CD4-positive, alpha-beta T cell (primary cell): ENCODE measurements around the gene ABCB9. TPM values are rescaled to one million over a fixed set of nuclear protein-coding genes. Genes with fewer than 3 reads are reported as not detected.

Experiments
- ATAC-seq: fragments of 200-7000 bp; cut with Tn5 transposase; one replicate; pipeline ENCODE4 v1.10.0; 2022; ENCODE audit warnings: mild to moderate bottlenecking; ENCODE audit not compliant: poor library complexity
- CTCF ChIA-PET: fragments of 350-600 bp; sonication (Branson Sonifier 250); formaldehyde crosslinking; loops from one replicate; lab custom pipeline; 2021; ENCODE audit warnings: antibody characterized with exemption, inconsistent platforms; lab: Charles Lee
- POLR2A ChIA-PET: fragments of 350-600 bp; sonication (Branson Sonifier 250); formaldehyde crosslinking; loops from one replicate; lab custom pipeline; 2021; ENCODE audit warnings: antibody characterized with exemption, inconsistent platforms; lab: Charles Lee
- DNase-seq, 14 experiments: peaks; one replicate each; pipeline ENCODE4 v3.0.0-alpha.2; 2013 to 2020; ENCODE audit warnings: mixed read lengths in 2 of 14
- H3K27ac ChIP-seq, 2 donors: one replicate each; pipeline versions ENCODE4 v1.5.1 to v1.7.0; 2013; ENCODE audit warnings: low read length in 2 of 2, low read depth in 1 of 2, mild to moderate bottlenecking in 1 of 2
- H3K27me3 ChIP-seq, 2 experiments: 1 replicate in 1 of 2; 2 replicates in 1 of 2; pipeline versions ENCODE4 v1.6.1 to v1.7.0; 2013; ENCODE audit warnings: low read length in 2 of 2, control low read depth in 1 of 2, mild to moderate bottlenecking in 1 of 2, moderate library complexity in 1 of 2; ENCODE audit not compliant: insufficient read depth in 2 of 2, control insufficient read depth in 1 of 2
- H3K36me3 ChIP-seq: one replicate; pipeline ENCODE4 v1.6.1; 2013; ENCODE audit warnings: low read length, control low read depth; ENCODE audit not compliant: insufficient read depth
- H3K4me1 ChIP-seq: one replicate; pipeline ENCODE4 v1.6.1; 2013; ENCODE audit warnings: low read length, control low read depth; ENCODE audit not compliant: insufficient read depth
- H3K4me3 ChIP-seq: one replicate; pipeline ENCODE4 v1.5.1; 2013; ENCODE audit warnings: mild to moderate bottlenecking, low read length, moderate library complexity
- H3K9me3 ChIP-seq, 2 experiments: 1 replicate in 1 of 2; 2 replicates in 1 of 2; pipeline versions ENCODE4 v1.6.1 to v1.7.0; 2013; ENCODE audit warnings: low read length in 2 of 2, mild to moderate bottlenecking in 2 of 2, control low read depth in 1 of 2, moderate library complexity in 1 of 2; ENCODE audit not compliant: control insufficient read depth in 1 of 2, insufficient read depth in 1 of 2
- H3K27ac Mint-ChIP-seq: one replicate; pipeline ENCODE4 v1.8.0; 2020; ENCODE audit warnings: mixed read lengths
- H3K27me3 Mint-ChIP-seq: one replicate; pipeline ENCODE4 v1.8.0; 2021; ENCODE audit warnings: mixed read lengths
- H3K36me3 Mint-ChIP-seq: one replicate; pipeline ENCODE4 v1.8.0; 2021; ENCODE audit warnings: low read depth, mixed read lengths
- H3K4me1 Mint-ChIP-seq: one replicate; pipeline ENCODE4 v1.8.0; 2021; ENCODE audit warnings: low read depth, mixed read lengths
- H3K4me3 Mint-ChIP-seq: one replicate; pipeline ENCODE4 v1.8.0; 2020; ENCODE audit warnings: mild to moderate bottlenecking, mixed read lengths
- H3K9me3 Mint-ChIP-seq: one replicate; pipeline ENCODE4 v1.8.0; 2020; ENCODE audit warnings: mixed read lengths
- CTCF ChIP-seq: fragments of 200-600 bp; IDR thresholded peaks from one replicate; pipeline ENCODE4 v1.8.0; 2022; ENCODE audit warnings: antibody characterized with exemption, mild to moderate bottlenecking
- intact Hi-C, 2 experiments: fragments of 100-400 bp; cut with DNase I in 1 of 2; cut with micrococcal nuclease in 1 of 2; formaldehyde crosslinking; loops; one replicate each; pipeline versions ENCODE4 v1.15.1 to v1.9.0; 2023 to 2025; cut with DNase I, micrococcal nuclease
- total RNA-seq, 174 experiments: library from RNA in 2 of 174; stranded (reverse) in 2 of 174; gene quantifications; one replicate each; pipeline ENCODE4 v1.2.3 and lab custom pipeline; 2021 to 2026

The ABCB9 gene
- total RNA-seq, 2 experiments from 2014 or later: 5.4 to 6.2 TPM

DNA sequence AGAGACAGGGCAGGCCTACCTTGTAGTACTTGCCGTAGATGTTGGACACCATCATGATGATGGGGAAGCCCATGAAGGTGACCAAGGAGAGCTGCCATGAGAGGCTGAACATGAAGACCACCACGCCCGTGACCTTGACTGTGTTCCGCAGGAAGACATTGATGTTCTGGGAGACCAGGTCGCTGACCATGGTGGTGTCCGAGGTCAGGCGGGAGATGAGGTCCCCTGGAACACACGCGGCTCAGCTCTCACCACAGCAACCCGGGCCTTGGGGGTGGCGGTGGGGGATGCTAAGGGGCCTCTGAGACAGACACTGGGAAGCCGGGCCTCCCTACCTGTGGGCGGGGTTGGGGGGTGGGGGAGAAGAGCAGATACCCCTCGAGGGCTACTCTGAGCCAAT is 17.7 kb downstream of the ABCB9 start:
- TF ChIP-seq CTCF: no peak
- Mint-ChIP-seq H3K27ac (no peak overlapping the region), H3K36me3 (peaks cover 9% of the 10 kb centered on the region), H3K9me3 (no peaks in the 10 kb centered on the region), H3K27me3 (no peaks in the 10 kb centered on the region), H3K4me3 (no peak overlapping the region), H3K4me1 (peaks cover 6% of the 10 kb centered on the region)
- peaks cover 16% of the 10 kb centered on the region for H3K4me1 ChIP-seq
- CTCF ChIA-PET: interaction anchor here (2.1 kb wide), 1 partner anchor 67 kb away, joined by 5 read pairs; no protein-coding TSS in a partner anchor
- no peaks in the 10 kb centered on the region for H3K27me3 ChIP-seq
- intact Hi-C loops: no loop called here
- ATAC-seq (no peak), DNase-seq (no peak)
- H3K9me3 ChIP-seq: no peaks in the 10 kb centered on the region
- POLR2A ChIA-PET: no interaction called here
- no peak overlapping the region for H3K27ac ChIP-seq
- no peak overlapping the region for H3K4me3 ChIP-seq
- H3K36me3 ChIP-seq: no peaks in the 10 kb centered on the region

GRCh38 chr12:122947352-122947792 is 18.9 kb downstream of the ABCB9 start:
- H3K27ac Mint-ChIP-seq: no peak overlapping the region
- ATAC-seq (no peak), DNase-seq (peak in 2 of 14 experiments; percentile 52 to 60)
- Histone ChIP-seq H3K4me3 (no peak overlapping the region), H3K27me3 (no peaks in the 10 kb centered on the region), H3K9me3 (no peaks in the 10 kb centered on the region), H3K27ac (no peak overlapping the region), H3K36me3 (no peaks in the 10 kb centered on the region), H3K4me1 (peaks cover 21% of the 10 kb centered on the region)
- ChIA-PET CTCF (interaction anchor here (0.8 to 2.1 kb wide), 4 partner anchors 66 to 154 kb away, joined by 3 to 5 read pairs (median 4); no protein-coding TSS in a partner anchor), POLR2A (interaction anchor here (0.6 to 1.4 kb wide), 2 partner anchors 10 to 49 kb away, joined by 3 to 5 read pairs; no protein-coding TSS in a partner anchor)
- intact Hi-C loops: no loop called here
- H3K4me3 Mint-ChIP-seq: no peak overlapping the region
- peaks cover 4% of the 10 kb centered on the region for H3K4me1 Mint-ChIP-seq
- no peaks in the 10 kb centered on the region for H3K9me3 Mint-ChIP-seq
- TF ChIP-seq CTCF: no peak
- H3K36me3 Mint-ChIP-seq: peaks cover 9% of the 10 kb centered on the region
- H3K27me3 Mint-ChIP-seq: no peaks in the 10 kb centered on the region

DNA sequence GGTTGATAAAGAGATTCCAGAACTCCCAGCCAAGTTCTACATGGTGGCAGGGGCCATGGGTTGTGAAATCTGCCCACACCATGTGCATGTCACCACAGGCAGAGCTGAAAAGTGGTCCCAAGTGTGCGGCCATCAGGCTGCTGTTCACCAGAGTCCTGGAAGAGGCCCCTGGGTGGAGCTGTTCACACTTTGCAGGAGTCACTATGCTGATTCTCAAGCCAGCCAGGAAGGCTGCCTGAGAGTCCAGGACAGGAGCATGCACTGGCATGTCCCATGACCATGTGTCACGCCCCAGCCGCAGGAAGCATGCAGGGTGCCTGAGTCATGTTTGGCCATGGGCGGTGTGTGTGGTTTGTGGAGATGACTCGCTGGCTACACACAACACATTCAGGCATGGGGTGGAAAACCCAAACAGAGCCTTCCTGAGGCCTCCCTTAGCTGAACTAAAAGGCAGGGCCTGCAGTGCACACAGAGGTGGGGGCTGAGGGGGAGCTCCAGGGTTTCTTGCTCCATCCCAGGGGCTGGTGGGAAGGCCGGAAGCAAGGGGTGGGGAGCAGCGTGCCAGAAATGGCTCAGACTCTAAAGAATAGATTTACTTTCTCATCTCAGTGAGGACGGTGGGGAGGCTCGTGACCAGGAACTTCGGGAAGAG is 19.4 kb downstream of the ABCB9 start:
- H3K4me1 ChIP-seq: peaks cover 21% of the 10 kb centered on the region
- no peaks in the 10 kb centered on the region for H3K36me3 ChIP-seq
- Mint-ChIP-seq H3K27ac (no peak overlapping the region), H3K36me3 (peaks cover 9% of the 10 kb centered on the region), H3K9me3 (no peaks in the 10 kb centered on the region), H3K4me1 (no peaks in the 10 kb centered on the region), H3K4me3 (no peak overlapping the region), H3K27me3 (no peaks in the 10 kb centered on the region)
- H3K4me3 ChIP-seq: no peak overlapping the region
- no peaks in the 10 kb centered on the region for H3K9me3 ChIP-seq
- no peaks in the 10 kb centered on the region for H3K27me3 ChIP-seq
- H3K27ac ChIP-seq: no peak overlapping the region
- ChIA-PET CTCF (interaction anchor here (0.8 to 1.4 kb wide), 3 partner anchors 66 to 153 kb away, joined by 3 to 4 read pairs (median 3); no protein-coding TSS in a partner anchor), POLR2A (interaction anchor here (1.4 kb wide), 1 partner anchor 48 kb away, joined by 5 read pairs; no protein-coding TSS in a partner anchor)
- TF ChIP-seq CTCF: no peak
- DNase-seq: peak in 13 of 14 experiments; percentile 23 to 87 (median 61)
- intact Hi-C loops: no loop called here
- ATAC-seq: peak; percentile 74
